PFSK-1 (cell line): ENCODE data around the gene CDC42EP3.

ENCODE experiments used
- FOXP2 ChIP-seq: optimal IDR thresholded peaks from 2 replicates; pipeline ENCODE3; 2011; ENCODE audit warnings: borderline replicate concordance, control low read depth, inconsistent platforms; ENCODE audit not compliant: insufficient read depth; ENCODE audit errors: extremely low read length, extremely low read depth
- POLR2AphosphoS5 ChIP-seq: IDR thresholded peaks from 2 replicates; pipeline ENCODE4 v1.6.1; 2012; ENCODE audit warnings: low read depth, mild to moderate bottlenecking, control low read depth, low read length, moderate library complexity
- REST ChIP-seq, 2 experiments: IDR thresholded peaks; 2 replicates each; pipeline versions ENCODE4 v1.6.1 to v1.8.0; 2011 to 2012; ENCODE audit warnings: low read depth in 2 of 2, low read length in 2 of 2, control low read depth in 1 of 2, inconsistent platforms in 1 of 2, mild to moderate bottlenecking in 1 of 2, moderate library complexity in 1 of 2; ENCODE audit not compliant: insufficient read depth in 1 of 2
- SIN3A ChIP-seq: IDR thresholded peaks from 2 replicates; pipeline ENCODE4 v1.6.1; 2012; ENCODE audit warnings: mild to moderate bottlenecking, low read length, moderate library complexity, borderline replicate concordance; ENCODE audit not compliant: insufficient read depth
- TAF1 ChIP-seq: IDR thresholded peaks from 2 replicates; pipeline ENCODE4 v1.6.1; 2012; ENCODE audit warnings: low read length, control low read depth, borderline replicate concordance; ENCODE audit not compliant: insufficient read depth

CDC42EP3 gene

GRCh38 chr2:37599688-37600525, 71.5 kb downstream of the CDC42EP3 start:
- TF ChIP-seq TAF1 (no peak), FOXP2 (no peak), REST (IDR thresholded peaks at IDR 0.05; ENCODE audit: insufficient read depth in 1 of 2, low read depth in 2 of 2, low read length in 2 of 2) (no peak), POLR2AphosphoS5 (no peak), SIN3A (no peak)

GRCh38 chr2:37593694-37594093, 77.7 kb downstream of the CDC42EP3 start:
- no peak for TF ChIP-seq SIN3A
- no peak for TF ChIP-seq TAF1
- TF ChIP-seq FOXP2: no peak
- no peak for TF ChIP-seq POLR2AphosphoS5
- TF ChIP-seq REST (IDR thresholded peaks at IDR 0.05; ENCODE audit: insufficient read depth in 1 of 2, low read depth in 2 of 2, low read length in 2 of 2): no peak

DNA sequence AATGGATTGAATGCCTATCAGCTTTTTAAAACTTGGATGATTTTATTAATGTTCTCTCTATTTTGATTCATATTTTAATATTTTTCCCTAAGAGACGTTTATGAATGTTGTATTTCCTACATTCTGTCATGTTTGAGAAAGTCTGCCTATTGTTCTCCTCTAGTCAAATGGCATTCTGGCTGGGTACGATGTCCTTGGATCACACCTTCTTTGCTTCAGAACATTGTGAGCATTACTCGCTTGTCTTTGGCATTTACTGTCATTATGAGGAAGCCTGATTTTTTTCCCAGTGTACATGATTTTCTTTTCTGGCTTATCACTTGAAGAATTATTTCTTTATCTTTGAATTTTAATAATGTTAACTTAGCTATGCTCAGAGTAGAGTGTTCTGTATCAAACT, 78.4 kb downstream of the CDC42EP3 start:
- TF ChIP-seq POLR2AphosphoS5 (no peak), TAF1 (no peak), SIN3A (no peak), FOXP2 (no peak), REST (IDR thresholded peaks at IDR 0.05; ENCODE audit: insufficient read depth in 1 of 2, low read depth in 2 of 2, low read length in 2 of 2) (no peak)
